Progenitor cell of endocrine pancreas (in vitro differentiated cells): ENCODE results near the gene TPCN2. TPM values are rescaled to one million over a fixed set of nuclear protein-coding genes. Genes with fewer than 3 reads are reported as not detected.
"Not testable (repeated sequence)": the region's sequence is repeated elsewhere in the genome, so short reads cannot be mapped to it uniquely, and the experiment has no call there.

Experiments
- DNase-seq: peaks from one replicate; pipeline ENCODE4 v3.0.0; 2021; ENCODE audit warnings: low spot score; ENCODE audit not compliant: unreplicated experiment
- H3K27ac Mint-ChIP-seq: 2 replicates; pipeline ENCODE4 v1.8.0; 2021; ENCODE audit warnings: mild to moderate bottlenecking, moderate library complexity, mixed read lengths
- H3K27me3 Mint-ChIP-seq: 2 replicates; pipeline ENCODE4 v1.8.0; 2021; ENCODE audit warnings: mixed read lengths
- H3K36me3 Mint-ChIP-seq: 2 replicates; pipeline ENCODE4 v1.8.0; 2022; ENCODE audit warnings: mixed read lengths; ENCODE audit not compliant: insufficient read depth
- H3K4me1 Mint-ChIP-seq: 2 replicates; pipeline ENCODE4 v1.8.0; 2021; ENCODE audit warnings: low read depth, mixed read lengths
- H3K4me3 Mint-ChIP-seq: 2 replicates; pipeline ENCODE4 v1.8.0; 2021; ENCODE audit warnings: low read depth, mild to moderate bottlenecking, moderate library complexity, mixed read lengths
- H3K9me3 Mint-ChIP-seq: 2 replicates; pipeline ENCODE4 v1.8.0; 2021; ENCODE audit warnings: low read depth, mixed read lengths
- total RNA-seq: library from RNA; stranded (reverse); gene quantifications from 2 replicates; pipeline ENCODE4 v1.2.1, GENCODE V29; 2021
- TF ChIP-seq, protein P1 (sequence below): fragments of 200-600 bp; sonication (generic); IDR thresholded peaks from one replicate; pipeline ENCODE4 v1.5.0; 2021; ENCODE audit warnings: antibody characterized with exemption, mild to moderate bottlenecking; ENCODE audit not compliant: unreplicated experiment

The TPCN2 gene
- total RNA-seq, 1 donor from 2014 or later: 19.7 TPM

DNA sequence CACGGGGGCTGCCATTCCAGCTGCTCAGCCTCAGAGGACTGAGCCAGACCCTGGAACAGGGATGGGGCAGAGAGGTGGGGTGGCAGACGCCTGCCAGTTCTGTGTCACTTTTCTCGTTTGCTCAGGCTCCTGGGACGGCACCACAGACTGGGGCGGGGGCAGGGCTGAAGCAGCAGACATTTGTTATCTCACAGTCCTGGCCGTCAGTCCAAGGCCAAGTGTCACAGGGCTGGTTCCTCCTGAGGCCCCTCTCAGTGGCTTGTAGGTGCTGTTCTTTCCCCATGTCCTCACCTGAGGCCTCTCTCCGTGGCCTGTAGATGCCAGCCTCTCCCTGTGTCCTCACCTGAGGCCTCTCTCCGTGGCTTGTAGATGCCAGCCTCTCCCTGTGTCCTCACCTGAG lies 24.7 kb downstream of the TPCN2 start:
- H3K27ac Mint-ChIP-seq: no peak overlapping the region

DNA sequence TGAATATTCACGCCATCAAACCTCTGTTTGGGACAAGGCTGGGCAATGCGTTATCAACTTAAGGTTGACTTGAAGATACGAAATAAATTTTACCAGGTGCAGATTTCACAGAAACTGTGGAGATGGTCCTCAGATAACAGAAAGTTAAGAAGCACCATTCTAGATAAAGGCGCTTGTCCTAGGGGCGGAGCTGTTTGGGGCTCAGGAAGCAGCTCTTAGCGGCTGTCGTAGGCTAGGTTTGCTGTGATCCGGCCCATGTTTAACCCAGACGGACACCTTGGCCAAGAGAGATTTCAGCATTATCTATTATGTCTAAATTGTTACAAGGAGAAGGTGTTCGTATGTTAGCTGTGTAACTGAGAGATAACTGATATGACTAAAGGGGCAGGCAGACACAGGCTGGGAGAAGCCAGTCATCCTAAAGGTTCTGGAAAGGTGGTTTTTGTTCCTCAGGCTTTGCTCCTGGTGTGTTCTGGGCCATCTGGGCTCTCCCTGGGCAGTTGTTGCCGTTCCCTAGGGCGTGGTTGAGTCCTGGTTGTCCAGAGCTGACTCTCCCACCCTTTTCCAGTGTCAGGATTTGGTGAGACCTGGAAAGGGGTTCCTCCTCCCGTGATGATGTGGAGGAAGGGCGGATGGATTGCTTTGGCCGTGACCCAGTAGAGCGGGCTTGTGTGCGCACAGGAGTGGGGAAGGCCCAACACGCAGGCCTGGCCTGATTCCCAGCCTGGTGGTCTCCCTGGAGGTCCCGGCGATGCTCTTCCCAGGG lies 25.8 kb downstream of the TPCN2 start:
- peaks cover 3% of the 10 kb centered on the region for H3K4me1 Mint-ChIP-seq
- H3K9me3 Mint-ChIP-seq: no peaks in the 10 kb centered on the region
- no peak overlapping the region for H3K27ac Mint-ChIP-seq
- H3K36me3 Mint-ChIP-seq: peaks cover 2% of the 10 kb centered on the region
- no peaks in the 10 kb centered on the region for H3K27me3 Mint-ChIP-seq
- H3K4me3 Mint-ChIP-seq: no peak overlapping the region
- TF ChIP-seq, protein P1, sequence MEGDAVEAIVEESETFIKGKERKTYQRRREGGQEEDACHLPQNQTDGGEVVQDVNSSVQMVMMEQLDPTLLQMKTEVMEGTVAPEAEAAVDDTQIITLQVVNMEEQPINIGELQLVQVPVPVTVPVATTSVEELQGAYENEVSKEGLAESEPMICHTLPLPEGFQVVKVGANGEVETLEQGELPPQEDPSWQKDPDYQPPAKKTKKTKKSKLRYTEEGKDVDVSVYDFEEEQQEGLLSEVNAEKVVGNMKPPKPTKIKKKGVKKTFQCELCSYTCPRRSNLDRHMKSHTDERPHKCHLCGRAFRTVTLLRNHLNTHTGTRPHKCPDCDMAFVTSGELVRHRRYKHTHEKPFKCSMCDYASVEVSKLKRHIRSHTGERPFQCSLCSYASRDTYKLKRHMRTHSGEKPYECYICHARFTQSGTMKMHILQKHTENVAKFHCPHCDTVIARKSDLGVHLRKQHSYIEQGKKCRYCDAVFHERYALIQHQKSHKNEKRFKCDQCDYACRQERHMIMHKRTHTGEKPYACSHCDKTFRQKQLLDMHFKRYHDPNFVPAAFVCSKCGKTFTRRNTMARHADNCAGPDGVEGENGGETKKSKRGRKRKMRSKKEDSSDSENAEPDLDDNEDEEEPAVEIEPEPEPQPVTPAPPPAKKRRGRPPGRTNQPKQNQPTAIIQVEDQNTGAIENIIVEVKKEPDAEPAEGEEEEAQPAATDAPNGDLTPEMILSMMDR: no peak
- no peak for DNase-seq

More for the DNA sequence above, 24.7 kb downstream of the TPCN2 start:
- H3K4me3 Mint-ChIP-seq: no peak overlapping the region
- no peaks in the 10 kb centered on the region for H3K9me3 Mint-ChIP-seq
- H3K27me3 Mint-ChIP-seq: no peaks in the 10 kb centered on the region
- TF ChIP-seq, protein P1: no peak
- H3K4me1 Mint-ChIP-seq: peaks cover 3% of the 10 kb centered on the region
- peaks cover 2% of the 10 kb centered on the region for H3K36me3 Mint-ChIP-seq
- DNase-seq: no peak

DNA sequence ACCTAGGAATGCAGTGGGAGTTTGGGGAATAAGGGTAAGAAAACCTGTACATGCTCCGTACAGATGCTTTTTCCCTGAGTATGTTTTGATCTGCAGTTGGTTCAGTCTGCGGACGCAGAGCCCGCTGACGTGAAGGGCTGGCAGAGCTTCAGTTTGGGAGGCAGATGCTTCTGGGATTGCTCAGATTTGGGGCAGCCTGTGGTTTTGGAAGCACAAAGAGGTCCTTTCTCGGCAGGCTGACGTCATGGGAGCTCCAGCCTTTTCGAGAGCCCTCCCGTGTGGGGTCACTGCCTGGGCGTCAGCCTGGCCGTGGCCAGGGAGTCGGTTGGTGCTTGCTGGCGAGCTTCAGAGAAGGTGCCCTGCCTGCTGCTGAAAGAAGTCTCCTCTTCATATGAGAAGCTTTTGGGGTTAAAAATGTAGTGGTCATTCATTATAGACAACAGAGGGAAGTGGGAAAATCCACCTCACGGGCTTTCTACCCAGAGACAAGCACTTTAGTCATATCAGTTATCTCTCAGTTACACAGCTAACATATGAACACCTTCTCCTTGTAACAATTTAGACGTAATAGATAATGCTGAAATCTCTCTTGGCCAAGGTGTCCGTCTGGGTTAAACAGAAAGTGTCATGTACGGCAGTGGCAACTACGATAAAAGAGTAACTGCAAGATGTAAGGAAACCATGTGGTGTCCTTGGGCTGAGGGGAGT lies 26.8 kb downstream of the TPCN2 start:
- peaks cover 2% of the 10 kb centered on the region for H3K36me3 Mint-ChIP-seq
- H3K27me3 Mint-ChIP-seq: no peaks in the 10 kb centered on the region
- no peak for DNase-seq
- no peak overlapping the region for H3K4me3 Mint-ChIP-seq
- TF ChIP-seq, protein P1: no peak
- no peak overlapping the region for H3K27ac Mint-ChIP-seq
- H3K9me3 Mint-ChIP-seq: no peaks in the 10 kb centered on the region
- H3K4me1 Mint-ChIP-seq: peaks cover 3% of the 10 kb centered on the region

DNA sequence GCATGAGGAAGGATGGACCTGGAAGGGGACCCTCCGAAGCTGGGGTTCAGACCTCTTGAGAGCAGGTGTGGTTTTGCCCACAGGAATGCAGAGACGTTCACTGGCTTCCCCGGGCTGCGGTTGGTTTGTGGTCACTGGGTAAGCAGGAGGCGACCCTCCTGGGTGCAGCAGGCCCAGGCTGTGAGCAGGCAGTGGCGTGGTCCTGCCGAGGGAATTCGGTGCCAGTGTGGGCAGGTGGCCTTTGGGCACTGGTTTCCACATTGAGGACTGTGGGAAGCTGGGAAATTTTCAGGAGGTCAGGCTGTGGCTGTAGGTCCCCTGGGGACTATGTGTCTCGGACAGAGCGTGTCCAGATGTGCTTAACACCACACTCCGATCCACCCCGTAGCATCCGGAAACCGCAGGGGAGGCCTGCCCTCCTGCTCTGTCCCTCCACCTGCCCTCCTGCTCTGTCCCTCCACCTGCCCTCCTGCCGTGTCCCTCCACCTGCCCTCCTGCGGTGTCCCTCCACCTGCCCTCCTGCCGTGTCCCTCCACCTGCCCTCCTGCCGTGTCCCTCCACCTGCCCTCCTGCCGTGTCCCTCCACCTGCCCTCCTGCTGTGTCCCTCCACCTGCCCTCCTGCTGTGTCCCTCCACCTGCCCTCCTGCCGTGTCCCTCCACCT lies 27.5 kb downstream of the TPCN2 start:
- TF ChIP-seq, protein P1: no peak
- H3K9me3 Mint-ChIP-seq: no peaks in the 10 kb centered on the region
- no peak overlapping the region for H3K27ac Mint-ChIP-seq

DNA sequence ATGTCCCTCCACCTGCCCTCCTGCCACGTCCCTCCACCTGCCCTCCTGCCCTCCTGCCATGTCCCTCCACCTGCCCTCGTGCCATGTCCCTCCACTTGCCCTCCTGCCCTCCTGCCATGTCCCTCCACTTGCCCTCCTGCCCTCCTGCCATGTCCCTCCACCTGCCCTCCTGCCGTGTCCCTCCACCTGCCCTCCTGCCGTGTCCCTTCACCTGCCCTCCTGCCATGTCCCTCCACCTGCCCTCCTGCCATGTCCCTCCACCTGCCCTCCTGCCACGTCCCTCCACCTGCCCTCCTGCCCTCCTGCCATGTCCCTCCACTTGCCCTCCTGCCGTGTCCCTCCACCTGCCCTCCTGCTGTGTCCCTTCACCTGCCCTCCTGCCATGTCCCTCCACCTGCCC lies 28.2 kb downstream of the TPCN2 start:
- H3K9me3 Mint-ChIP-seq, H3K4me3 Mint-ChIP-seq, H3K4me1 Mint-ChIP-seq, H3K27me3 Mint-ChIP-seq, H3K27ac Mint-ChIP-seq, DNase-seq, H3K36me3 Mint-ChIP-seq: not testable (repeated sequence)

More for the DNA sequence above, 27.5 kb downstream of the TPCN2 start:
- H3K4me3 Mint-ChIP-seq: no peak overlapping the region
- no peak for DNase-seq
- H3K4me1 Mint-ChIP-seq: peaks cover 3% of the 10 kb centered on the region
- no peaks in the 10 kb centered on the region for H3K27me3 Mint-ChIP-seq
- H3K36me3 Mint-ChIP-seq: peaks cover 2% of the 10 kb centered on the region
